GM21381 (cell line): ENCODE measurements around the gene HOXD8.

Source experiments
- ATAC-seq: cut with Tn5 transposase; IDR thresholded peaks from one replicate; pipeline ENCODE4 v1.9.1; 2021; ENCODE audit warnings: mild to moderate bottlenecking, moderate library complexity; ENCODE audit not compliant: unreplicated experiment

Gene HOXD8

GRCh38 chr2:176090862-176091261 is 38.6 kb upstream of the HOXD8 start:
- ATAC-seq, result no peak

GRCh38 chr2:176091329-176092258 is 37.9 kb upstream of the HOXD8 start:
- no peak for ATAC-seq

- ATAC-seq, result no peak
Observed at GRCh38 chr2:176092270-176093144, 37.0 kb upstream of the HOXD8 start, which contains the start of gene HOXD13. Gene HOXD13, plus strand, starts transcription at chr2:176092721. Its CDS starts 170 bp downstream, at chr2:176092891.

GRCh38 chr2:176093145-176093897 is 36.2 kb upstream of the HOXD8 start:
- no peak for ATAC-seq

- ATAC-seq, result no peak
Observed at GRCh38 chr2:176093898-176094249, 35.6 kb upstream of the HOXD8 start.

- ATAC-seq, result no peak
Observed at GRCh38 chr2:176094349-176094748, 35.2 kb upstream of the HOXD8 start.

GRCh38 chr2:176095421-176095820 is 34.1 kb upstream of the HOXD8 start:
- ATAC-seq, result no peak

GRCh38 chr2:176096243-176096985 is 33.1 kb upstream of the HOXD8 start:
- ATAC-seq, result no peak

GRCh38 chr2:176096986-176097819 is 32.3 kb upstream of the HOXD8 start:
- peak; percentile 86 for ATAC-seq

- no peak for ATAC-seq
Observed at GRCh38 chr2:176097820-176098365, 31.6 kb upstream of the HOXD8 start.

- ATAC-seq, result no peak
Observed at GRCh38 chr2:176098366-176099158, 30.9 kb upstream of the HOXD8 start.

GRCh38 chr2:176099159-176099727 is 30.3 kb upstream of the HOXD8 start:
- no peak for ATAC-seq

- no peak for ATAC-seq
Observed at GRCh38 chr2:176099728-176100546, 29.6 kb upstream of the HOXD8 start, which contains the start of gene HOXD12. Gene HOXD12, plus strand, starts transcription at chr2:176099795. Its CDS starts 7 bp downstream, at chr2:176099802.

GRCh38 chr2:176100547-176101140 is 28.9 kb upstream of the HOXD8 start:
- no peak for ATAC-seq

- ATAC-seq, result no peak
Observed at GRCh38 chr2:176101216-176101830, 28.2 kb upstream of the HOXD8 start.

GRCh38 chr2:176101842-176102241 is 27.7 kb upstream of the HOXD8 start:
- no peak for ATAC-seq
